GM10266 (cell line): Measurements from ENCODE around the gene THBS1.

Experiments
- DNase-seq: peaks from one replicate; pipeline ENCODE4 v3.0.0; 2012; ENCODE audit errors: extremely low spot score
- TF ChIP-seq, protein P1 (sequence below): IDR thresholded peaks from 2 replicates; pipeline ENCODE4 v1.5.1; 2012; ENCODE audit warnings: mild to moderate bottlenecking, low read depth; ENCODE audit not compliant: control insufficient read depth, insufficient read depth; ENCODE audit errors: missing control alignments

THBS1 gene

DNA sequence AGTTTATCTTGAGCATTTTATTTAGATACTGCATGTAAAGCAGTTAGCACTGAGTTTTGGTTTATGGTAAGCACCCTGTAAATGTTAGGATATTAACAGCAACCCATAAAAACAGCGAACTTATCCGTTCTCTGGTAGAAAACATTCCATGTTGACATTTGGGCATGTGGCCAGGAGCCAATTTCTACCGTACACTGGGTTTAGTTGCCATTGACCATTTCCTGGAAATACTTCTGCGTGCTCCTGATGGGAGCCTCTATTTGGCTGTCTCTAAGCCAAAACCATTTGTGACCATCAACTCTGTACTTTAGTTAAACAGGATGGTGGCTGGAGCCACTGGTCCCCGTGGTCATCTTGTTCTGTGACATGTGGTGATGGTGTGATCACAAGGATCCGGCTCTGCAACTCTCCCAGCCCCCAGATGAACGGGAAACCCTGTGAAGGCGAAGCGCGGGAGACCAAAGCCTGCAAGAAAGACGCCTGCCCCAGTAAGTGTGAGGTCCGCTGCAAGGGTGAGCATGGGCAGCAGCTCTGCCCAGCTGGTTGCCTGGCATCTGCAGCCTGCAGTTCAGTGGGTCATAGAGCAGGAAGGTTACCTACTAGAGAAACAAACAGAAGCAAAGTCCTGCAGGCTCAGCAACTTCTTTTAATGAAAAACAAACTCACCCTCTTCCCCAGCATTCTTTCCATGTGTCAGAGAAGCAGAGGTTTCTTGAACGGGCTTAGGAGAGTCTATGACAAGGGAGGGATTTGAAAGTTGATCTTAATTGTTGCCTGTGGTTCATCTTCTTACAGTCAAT is 7.1 kb downstream of the THBS1 start:
- no peak for DNase-seq
- TF ChIP-seq, protein P1, sequence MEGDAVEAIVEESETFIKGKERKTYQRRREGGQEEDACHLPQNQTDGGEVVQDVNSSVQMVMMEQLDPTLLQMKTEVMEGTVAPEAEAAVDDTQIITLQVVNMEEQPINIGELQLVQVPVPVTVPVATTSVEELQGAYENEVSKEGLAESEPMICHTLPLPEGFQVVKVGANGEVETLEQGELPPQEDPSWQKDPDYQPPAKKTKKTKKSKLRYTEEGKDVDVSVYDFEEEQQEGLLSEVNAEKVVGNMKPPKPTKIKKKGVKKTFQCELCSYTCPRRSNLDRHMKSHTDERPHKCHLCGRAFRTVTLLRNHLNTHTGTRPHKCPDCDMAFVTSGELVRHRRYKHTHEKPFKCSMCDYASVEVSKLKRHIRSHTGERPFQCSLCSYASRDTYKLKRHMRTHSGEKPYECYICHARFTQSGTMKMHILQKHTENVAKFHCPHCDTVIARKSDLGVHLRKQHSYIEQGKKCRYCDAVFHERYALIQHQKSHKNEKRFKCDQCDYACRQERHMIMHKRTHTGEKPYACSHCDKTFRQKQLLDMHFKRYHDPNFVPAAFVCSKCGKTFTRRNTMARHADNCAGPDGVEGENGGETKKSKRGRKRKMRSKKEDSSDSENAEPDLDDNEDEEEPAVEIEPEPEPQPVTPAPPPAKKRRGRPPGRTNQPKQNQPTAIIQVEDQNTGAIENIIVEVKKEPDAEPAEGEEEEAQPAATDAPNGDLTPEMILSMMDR: no peak

DNA sequence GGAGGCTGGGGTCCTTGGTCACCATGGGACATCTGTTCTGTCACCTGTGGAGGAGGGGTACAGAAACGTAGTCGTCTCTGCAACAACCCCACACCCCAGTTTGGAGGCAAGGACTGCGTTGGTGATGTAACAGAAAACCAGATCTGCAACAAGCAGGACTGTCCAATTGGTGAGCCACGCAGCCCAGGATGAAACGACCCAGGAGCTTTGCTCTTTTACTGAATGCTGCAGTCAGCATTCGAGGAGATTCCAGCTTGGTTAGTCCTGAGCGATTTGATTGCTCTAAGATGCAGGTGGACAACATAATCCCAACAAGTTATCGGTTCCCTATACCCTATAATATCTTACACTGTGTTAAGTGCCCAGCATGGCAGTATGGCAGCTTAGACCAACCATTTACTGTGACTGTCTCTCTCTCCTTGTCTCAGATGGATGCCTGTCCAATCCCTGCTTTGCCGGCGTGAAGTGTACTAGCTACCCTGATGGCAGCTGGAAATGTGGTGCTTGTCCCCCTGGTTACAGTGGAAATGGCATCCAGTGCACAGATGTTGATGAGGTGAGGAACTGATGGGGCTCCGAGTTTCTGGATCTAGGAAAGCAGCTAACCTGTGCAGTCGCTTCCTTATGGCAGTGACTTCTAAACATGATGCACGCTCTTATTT is 7.8 kb downstream of the THBS1 start:
- TF ChIP-seq, protein P1: no peak
- DNase-seq: no peak

DNA sequence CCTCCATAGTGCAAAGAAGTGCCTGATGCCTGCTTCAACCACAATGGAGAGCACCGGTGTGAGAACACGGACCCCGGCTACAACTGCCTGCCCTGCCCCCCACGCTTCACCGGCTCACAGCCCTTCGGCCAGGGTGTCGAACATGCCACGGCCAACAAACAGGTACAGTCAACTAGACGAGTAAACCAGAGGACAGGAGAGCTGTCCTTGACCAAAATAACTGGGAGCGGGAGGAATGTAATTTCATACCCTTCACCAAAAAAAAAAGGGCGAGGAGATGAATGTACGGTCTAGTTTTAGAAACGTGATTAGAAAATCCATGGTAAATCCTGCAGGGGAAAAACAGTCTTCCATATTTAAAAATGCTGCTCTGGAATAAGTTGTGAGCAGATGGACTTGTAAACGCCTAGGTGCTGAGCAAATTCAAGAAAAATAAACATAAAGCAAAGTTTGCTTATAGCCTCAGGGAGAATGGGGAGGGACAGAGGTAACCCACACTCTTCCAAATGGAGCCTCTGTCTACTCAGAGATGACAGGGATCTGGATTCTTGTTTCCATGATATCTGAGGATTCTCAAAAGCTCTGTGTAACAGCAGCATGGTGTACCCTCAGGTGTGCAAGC is 8.4 kb downstream of the THBS1 start:
- no peak for DNase-seq
- TF ChIP-seq, protein P1: no peak

DNA sequence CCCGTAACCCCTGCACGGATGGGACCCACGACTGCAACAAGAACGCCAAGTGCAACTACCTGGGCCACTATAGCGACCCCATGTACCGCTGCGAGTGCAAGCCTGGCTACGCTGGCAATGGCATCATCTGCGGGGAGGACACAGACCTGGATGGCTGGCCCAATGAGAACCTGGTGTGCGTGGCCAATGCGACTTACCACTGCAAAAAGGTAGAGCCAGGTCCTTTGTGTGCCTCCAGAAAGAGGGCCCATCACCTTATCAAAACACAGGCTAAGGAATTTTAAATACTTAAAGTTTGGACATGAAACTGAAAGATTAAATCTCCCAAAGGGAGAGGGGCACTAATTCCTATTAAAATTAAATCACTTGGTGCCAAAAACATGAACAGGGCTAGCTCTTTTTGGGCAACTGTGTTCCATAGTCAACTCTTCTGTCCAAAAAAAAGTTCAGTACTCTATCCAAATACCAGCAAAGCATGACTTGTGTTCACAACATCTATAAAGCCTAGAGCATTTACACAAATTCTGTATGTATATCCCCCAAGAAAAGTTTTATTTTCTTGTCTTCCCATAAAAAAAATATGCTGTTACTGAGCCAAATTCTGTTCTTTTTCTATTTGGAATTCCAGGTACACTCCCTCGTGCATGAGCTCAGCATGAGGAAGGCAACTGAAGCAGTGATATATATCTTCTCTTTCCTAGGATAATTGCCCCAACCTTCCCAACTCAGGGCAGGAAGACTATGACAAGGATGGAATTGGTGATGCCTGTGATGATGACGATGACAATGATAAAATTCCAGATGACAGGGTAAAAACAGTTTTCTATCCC is 9.2 kb downstream of the THBS1 start:
- TF ChIP-seq, protein P1: no peak
- no peak for DNase-seq

DNA sequence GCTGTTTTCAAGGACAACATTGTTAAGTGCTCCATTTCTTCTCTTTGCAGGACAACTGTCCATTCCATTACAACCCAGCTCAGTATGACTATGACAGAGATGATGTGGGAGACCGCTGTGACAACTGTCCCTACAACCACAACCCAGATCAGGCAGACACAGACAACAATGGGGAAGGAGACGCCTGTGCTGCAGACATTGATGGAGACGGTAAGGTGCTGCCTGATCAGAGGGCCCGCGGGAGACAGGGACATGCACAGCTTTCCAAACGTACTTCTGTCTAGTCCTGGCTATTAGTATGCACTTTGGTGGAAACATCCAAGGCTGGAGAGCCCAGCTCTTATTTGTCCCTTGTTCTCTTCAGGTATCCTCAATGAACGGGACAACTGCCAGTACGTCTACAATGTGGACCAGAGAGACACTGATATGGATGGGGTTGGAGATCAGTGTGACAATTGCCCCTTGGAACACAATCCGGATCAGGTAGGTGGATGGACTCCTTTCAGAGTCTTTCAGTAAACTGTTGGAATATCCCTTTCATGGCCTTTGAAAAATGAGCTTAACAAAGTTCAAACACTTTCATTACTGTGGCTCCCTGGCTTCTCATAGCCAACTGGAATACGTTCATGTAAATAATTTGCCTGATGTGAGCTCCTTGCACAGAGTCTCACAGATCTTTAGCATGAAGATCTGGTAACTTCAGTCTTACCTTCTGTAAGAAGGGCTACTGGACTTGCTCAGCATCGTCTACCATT is 10.4 kb downstream of the THBS1 start:
- TF ChIP-seq, protein P1: no peak
- DNase-seq: no peak

DNA sequence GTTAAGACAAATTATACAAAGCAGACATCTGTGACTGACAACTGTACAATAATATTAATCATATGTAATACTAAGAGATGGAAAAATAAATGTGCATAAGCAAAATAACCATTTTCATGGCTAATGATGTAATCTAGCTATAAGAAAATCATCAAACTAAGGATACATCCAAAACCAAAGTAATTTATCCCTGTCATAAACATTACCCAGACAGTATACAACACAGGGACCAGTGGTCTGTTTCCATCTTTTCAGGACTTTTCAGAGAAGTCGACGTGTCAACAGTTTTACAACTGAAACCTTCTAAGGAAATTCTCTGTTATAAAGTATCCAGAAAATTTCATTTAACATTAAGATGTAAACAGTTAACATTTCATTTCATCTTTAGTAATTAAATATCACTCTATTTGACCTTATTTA is 11.0 kb downstream of the THBS1 start:
- TF ChIP-seq, protein P1: no peak
- DNase-seq: no peak
